Activated gamma-delta T cell treated with Interleukin-2 at 50 U/mL for 16 hours (primary cell): ENCODE data around the gene RECK.
"Not testable (repeated sequence)": the region's sequence is repeated elsewhere in the genome, so short reads cannot be mapped to it uniquely, and the experiment has no call there.

Experiments used
- DNase-seq: peaks from one replicate; pipeline ENCODE4 v3.0.0-alpha.2; 2020

Gene RECK

DNA sequence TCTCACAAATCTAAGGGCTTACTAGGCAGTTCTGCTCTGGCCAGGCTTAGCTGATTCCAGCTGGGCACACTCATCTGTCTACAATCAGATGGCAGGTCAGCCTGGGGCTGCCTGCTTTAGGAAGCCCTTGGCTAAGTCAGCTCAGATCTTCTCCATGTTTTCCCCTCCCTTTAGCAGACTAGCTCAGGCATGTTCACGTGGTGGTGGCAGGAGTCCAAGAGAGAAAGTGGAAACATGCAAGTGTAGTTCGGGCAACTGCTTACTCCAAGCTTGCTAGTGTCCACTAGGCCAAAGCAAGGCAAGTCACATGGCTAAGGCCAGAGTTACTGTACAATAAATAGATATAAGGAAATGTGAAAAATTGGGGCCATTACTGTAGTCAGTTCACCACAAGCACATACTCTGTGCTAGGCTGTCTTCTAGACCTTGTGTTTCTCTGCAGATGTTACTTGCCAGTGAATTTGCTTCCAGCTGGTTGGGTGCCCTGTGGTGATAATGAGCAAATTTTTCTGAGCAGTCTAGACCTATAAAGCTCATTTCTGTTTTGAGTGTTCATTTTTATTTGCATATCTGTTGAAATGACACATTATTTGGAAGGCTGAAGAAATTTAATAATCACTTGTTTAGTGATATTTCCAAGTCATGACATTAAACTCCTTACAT, 38.3 kb downstream of the RECK start:
- no peak for DNase-seq

DNA sequence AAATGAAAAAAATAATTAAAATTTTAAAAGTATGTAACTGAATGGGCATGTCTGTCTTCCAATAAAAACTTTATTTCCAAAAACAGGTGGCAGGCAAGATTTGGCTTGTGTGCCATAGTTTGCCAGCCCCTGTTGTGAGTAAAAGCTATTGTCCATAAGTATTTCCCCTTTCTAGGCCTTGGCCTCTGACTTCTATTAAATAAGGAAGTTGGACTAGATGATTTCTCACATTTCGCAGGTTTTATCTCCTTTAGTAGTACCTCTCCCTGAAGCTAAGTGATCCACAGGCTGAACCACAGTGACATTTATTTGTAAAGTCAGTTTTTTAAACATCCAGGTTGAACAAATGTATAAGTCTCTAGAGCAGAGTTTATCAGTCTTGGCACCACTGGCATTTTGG, 41.3 kb downstream of the RECK start:
- DNase-seq: no peak

DNA sequence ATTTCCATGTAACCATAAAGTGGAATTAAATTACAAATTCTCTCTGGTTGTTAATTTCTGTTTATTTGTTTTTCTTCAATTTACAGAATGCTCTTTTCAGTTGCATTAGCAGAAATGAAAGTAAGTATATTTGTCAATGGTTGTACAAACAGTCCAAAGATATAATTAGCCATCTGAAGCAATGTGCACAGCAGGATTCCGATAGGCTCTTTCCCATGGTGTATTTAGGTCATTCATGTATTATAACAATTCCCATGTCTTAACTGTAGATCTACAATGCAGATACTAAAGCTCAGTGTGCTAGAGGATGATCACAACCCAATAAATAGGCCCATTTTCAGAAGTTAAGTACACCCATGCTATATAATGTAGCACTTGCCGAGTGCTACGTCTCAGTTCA, 43.8 kb downstream of the RECK start:
- DNase-seq: no peak

DNA sequence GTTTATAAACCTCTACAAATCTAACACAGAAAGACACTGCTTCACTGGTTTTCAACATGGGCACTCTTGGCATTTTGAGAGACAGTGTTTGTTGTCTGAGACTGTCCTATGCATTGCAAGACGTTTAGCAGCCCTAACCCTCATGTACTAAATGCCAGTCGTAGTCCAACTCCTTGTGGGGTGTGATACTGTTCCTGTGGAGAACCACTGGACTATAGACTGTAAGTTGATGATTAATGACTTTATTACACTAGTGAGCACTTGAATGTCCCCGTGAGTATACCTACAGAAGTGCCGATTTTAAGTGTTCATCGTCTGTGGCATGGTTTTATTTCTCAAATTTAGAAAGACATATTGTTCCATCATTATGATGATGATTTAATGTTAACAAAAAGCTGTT, 46.2 kb downstream of the RECK start:
- DNase-seq: no peak

DNA sequence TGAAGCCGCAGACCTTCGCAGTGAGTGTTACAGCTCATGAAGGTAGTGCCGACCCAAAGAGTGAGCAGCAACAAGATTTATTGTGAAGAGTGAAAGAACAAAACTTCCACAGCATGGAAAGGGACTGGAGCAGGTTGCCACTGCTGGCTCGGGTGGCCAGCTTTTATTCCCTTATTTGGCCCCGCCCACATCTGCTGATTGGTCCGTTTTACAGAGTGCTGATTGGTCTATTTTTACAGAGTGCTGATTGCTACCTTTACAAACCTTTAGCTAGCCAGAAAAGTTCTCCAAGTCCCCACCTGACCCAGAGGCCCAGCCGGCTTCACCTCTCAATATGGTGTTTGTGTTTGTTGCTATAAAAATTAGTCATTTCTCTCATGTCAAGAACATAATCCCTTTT, 49.7 kb downstream of the RECK start:
- no peak for DNase-seq

DNA sequence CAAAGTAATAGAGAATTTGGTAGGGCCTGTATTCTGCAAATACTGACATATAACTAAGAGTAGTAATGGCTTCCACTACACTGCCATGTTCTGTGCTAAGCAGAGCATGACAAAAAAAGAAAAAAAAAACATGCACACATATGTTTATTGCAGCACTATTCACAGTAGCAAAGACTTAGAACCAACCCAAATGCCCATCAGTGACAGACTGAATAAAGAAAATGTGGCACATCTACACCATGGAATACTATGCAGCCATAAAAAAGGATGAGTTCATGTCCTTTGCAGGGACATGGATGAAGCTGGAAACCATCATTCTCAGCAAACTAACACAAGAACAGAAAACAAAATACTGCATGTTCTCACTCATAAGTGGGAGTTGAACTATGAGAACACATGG, 50.3 kb downstream of the RECK start:
- DNase-seq: not testable (repeated sequence)

DNA sequence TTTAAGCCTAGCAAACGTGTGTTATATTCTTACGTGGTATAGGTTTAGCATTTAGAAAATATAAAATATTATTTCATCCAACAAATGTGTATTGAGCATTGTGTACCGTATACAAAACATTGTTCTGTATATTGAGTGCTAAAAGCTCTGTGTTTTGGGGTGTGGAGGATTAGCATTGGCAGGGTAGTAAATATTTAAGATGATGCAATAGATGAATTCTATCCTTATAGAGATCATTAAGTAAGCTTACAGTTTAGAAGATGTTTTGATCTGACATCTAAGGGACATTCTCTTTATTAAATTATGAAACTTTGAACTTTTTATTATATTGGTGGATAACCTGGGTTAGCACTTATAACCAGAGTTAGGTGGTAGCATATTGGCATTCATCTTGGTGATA, 51.3 kb downstream of the RECK start:
- DNase-seq: no peak

DNA sequence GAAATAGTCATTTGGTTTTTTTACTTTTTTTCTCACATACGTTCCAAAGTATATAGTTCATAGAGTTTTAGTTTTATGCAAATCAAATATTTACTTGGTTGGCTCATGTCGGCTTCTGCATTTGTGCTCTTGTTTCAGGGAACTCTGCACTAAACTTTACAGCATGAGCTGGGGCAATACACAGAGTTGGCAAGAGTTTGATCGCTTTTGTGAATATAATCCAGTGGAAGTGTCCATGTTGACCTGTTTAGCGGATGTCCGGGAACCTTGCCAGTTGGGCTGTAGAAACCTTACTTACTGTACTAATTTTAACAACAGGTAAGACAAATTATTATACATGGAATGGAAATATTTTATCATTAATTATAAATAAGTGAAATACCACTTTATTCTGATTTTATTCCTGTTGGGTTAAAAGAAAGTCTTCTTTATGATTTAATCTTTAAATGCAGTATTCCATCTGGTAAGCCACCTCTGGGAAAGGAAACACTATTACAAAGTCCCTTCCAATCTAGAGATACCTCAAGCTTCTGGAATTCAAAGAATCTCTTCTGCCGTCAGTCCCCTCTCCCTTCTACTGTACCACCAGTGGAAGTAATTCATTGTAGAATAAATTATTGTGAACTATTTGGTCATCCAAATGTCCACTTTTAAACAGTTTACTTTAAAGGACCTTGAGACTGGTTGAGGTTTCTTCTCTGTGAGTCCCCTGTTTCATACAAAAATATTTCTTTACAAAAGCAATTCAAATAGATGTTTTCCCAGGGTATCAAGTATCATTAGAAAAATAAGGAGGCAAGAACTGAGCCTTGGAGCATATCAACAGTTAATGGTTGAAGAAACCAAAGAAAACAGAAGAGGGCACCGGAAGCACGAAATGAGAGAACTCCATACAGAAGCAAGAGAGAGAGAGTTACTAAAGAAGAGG, 54.6 kb downstream of the RECK start:
- no peak for DNase-seq

DNA sequence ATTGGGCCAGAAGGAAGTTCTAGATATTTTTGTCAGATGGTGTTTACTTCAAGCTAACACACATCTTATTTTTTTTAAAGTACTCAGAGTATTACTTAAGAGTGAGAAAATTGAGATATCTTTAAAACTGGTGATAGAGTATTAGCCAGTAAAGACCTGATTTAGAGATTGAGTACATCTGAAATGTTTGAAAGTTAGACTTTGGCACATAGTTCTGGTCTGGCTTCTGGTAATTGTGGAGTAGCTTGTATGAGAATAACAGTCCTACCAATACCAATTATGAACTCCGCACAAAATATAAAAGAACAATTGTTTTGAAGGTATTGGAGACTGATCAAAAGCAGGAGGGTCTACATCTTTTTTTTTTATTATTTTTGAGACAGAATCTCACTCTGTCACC, 55.3 kb downstream of the RECK start:
- no peak for DNase-seq

DNA sequence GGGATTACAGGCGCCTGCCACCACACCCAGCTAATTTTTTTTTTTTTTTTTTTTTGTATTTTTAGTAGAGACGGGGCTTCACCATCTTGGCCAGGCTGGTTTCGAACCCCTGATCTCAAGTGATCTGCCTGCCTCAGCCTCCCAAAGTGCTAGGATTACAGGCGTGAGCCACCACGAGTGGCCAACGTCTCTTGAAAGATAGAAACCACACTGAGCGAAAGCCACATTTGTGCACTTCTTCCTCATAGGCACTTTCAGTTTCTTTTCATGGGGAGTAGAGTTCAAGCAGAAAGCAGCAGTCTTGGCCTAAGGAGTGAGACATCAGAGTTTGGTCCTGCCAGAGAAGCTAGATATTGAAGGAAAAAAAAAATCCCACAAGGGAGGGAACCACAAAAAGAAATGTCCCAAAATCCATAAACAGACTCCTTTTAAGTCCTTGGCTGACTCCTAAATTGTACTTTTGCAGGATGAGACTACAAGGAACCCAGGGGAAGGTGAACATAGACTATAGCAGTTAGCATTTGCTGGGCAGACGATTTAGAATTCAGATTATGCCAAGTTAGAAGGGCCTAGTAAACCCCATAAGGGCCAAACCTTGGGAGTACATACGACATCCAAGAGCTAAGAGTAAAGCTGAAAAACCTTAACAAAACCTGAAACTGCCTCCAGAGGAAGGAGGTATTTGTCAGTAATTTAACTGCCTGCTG, 55.9 kb downstream of the RECK start:
- DNase-seq: no peak

DNA sequence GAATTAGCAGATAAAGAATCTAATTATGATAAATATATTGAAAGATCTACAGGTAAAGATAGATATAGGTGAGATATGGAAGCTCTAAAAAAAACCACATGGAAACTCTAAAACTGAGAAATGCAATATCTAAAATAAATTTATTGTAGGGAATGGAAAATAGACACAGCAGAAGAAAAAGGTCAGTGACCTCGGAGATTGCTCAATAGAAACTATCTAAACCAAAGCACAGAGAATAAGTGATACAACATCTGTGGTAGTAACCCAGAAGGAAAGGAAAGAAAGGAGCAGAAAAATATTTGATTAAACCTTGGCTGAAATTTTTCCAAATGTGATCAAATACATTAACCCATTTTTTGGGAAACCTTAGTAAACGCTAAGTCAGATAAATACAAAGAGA, 56.7 kb downstream of the RECK start:
- DNase-seq: no peak

DNA sequence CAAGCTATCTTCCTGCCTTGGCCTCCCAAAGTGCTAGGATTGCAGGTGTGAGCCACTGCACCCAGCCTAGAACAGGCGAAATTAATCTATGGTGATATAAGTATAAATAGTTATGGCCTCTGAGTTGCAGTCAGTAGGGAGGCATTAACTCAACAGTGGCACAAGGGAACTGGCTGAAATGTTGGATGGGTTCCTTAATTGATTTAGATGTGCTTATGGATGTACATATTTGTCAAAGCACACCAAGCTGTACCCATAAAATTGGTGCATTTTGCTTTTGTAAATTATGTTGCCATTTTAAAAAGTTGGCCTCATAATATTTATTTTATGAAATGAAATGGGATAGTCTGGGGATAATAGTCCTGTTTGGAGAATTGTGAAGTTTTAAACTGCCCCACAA, 63.0 kb downstream of the RECK start:
- DNase-seq: no peak

DNA sequence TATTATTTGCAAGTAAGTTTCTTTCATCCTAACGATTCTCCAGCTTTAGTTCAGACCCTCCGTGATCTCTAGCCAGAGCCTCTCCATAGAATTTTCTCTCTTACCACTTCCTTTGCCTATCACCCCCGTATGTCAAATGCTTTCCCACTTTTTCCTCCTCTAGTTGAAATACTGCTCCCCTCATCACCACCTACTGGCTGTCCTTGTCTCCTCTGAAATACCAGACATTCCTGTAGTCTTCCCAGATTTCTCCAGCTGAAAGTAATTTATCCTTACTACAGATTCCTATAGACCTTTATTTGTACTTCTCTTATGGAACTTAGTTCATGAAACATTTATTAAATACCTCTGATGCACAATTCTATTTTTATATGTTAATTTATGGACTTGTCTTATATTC, 63.8 kb downstream of the RECK start:
- DNase-seq: no peak

DNA sequence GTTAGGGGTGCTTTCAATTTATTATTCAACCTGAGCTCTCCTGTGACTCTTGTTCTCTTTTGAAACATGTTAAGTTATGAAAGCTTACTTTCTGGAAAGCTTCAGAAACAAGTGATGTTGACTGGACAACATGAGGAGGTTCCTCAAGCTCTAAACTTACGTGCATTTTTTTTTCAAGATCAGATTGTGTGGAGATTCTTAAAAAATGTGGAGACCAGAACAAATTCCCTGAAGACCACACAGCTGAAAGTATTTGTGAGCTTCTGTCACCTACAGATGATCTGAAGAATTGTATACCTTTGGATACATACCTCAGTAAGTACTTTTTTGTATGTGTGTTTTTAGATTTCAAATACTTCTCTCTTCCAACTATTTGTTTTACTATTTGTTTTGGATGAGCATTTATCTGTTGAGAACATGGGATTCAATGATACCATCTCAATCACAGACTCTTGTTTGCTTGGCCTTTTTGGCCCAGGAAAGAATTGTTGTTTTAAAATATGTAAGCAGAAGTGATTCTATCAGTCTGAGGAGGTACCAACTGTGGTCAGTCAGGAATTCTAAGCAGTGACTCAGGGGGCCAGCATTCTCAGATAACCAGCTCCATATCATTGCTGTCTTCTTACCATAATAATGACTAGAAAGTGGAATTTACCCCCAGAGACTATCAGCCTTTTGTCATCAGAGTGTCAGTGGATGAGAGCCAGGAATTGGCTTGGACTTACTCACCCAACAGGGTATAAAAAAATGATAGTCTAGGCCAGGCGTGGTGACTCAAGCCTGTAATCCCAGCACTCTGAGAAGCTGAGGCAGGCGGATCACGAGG, 65.4 kb downstream of the RECK start:
- no peak for DNase-seq

DNA sequence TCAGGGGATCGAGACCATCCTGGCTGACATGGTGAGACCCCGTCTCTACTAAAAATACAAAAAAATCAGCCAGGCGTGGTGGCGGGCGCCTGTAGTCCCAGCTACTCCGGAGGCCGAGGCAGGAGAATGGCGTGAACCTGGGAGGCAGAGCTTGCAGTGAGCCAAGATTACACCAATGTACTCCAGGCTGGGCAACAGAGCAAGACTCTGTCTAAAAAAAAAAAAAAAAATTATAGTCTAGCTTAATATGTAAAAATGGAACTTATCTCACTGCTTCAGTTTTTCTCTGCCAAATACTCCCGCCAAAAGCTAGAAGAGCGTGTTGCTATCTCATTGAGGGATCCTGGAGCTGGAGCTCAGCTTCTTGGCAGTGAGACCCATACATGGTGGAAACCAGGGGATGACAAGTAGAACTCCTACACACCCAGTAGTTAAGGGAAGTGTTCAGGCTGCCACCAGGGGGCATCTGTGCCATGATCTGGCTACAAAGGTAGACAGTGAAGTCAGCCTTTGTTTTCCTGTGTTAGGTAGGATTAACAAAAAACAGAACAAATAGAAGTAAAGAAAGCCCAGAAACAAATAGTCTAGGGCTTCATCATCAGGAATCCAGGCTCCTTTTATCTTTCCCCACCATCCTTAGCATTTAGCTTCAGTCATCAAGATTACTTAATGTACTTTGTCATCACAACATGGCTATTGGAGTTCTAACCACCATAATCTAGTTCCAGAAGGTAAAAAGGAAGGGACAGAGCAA, 66.2 kb downstream of the RECK start:
- peak; percentile 90 for DNase-seq

DNA sequence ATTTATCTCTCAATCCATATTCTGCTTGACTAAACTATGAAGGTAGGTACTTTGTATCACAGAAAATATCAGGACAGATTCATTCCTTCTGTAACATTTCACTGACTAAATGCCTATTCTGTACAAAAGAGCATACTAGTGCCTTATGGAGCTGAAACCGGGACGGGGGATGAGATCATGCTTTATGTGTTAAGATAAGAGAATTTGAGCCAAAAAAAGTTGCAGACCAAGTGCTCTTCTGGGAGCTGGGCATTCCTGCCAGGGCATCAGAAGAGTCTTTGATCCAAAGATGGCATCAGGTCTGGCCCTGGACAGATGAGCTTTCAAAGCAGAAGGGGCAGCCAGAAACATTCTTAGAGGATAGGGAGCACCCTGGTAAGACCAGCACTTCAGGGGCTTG, 72.4 kb downstream of the RECK start:
- no peak for DNase-seq

DNA sequence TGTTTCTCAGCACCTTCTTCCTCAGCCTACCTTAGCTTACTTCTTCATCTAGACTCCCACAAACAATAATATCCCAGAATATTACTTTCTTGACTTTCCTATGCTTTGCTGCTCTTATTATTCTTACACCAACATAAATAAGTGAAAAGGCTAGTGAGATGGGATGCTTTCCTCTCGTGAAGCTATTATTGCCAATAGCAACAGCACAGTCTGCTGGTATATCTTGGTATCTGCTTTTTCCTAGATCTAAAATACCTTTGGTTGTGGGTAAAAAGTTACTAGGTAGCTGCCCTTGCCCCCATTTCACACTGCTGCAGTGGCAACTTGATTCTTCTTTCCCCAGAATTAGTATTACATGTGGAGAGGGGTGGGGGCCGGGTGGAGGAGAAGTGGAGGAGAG, 73.7 kb downstream of the RECK start:
- no peak for DNase-seq

DNA sequence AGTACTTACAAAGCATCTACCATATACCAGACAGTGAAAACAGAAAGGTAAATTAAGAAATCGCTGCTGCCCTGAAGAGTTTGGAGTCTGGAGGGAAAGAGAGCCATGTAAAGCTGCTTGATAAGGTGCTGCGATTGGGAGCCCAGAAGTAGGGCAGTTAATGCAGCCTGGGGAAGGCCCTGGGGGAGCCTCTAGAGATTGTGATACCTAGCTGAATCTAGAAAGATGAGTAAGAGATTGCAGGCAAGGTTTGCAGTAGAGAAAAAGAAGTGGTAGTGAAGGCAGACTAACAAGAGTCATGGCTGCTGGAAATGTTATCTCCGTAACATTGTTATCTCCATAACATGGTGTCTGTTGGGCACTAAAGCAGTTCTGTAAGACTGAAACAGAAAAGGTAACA, 75.8 kb downstream of the RECK start:
- DNase-seq: no peak

DNA sequence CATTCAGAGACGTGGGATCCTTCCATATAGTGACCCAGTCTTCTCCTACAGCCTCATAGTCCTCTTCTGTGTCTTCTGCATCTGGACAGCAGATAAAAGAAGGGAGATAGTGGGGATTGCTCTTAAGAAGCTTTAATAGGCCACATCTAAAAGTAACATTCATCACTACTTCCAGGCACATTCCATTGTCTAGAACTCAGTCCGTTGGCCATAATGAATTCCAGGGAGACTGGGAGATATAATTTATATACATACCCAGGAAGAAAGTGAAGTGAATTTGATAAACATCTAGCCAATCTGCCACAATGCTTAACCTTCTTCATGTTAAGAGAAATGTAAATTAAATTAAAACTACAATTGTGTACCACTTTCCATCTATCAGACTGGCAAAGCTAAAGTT, 77.3 kb downstream of the RECK start:
- DNase-seq: no peak

DNA sequence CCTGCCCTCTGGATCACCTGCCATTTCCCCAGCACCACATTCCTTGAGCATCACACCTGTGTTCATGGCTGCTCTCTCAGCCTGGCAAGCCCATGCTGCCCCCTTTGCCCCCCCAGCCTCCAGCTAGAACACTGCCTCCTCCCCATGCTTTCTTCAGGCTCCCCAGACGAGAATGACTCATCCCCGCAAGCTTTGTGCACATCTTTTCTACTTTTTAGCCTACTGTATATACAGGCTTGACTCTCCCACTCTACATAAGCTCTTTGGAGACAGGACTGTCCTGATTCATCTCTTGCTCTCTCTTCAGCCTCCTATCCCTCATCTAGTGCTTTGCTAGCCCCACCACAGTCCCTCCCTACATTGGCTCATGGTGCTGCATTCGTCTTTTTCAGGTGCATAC, 79.9 kb downstream of the RECK start:
- DNase-seq: no peak

DNA sequence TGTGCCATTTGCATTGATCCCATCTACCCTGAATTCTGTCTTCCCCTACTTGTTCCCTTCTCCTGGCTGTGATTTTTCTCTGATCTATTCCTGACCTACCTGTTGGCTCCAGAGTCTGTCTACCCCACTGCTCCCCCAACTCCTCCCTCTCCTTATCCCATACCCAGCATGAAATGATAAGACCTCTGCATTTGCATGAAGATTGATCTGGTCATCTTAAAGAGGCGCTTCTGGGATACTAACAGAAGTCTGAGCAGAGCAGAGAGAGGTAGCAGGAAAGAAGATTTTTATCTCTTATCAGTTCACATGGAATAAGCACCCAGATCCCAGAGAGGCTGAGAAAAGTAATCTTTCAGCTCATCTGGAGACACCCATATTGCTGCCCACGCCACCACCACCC, 81.5 kb downstream of the RECK start:
- no peak for DNase-seq

DNA sequence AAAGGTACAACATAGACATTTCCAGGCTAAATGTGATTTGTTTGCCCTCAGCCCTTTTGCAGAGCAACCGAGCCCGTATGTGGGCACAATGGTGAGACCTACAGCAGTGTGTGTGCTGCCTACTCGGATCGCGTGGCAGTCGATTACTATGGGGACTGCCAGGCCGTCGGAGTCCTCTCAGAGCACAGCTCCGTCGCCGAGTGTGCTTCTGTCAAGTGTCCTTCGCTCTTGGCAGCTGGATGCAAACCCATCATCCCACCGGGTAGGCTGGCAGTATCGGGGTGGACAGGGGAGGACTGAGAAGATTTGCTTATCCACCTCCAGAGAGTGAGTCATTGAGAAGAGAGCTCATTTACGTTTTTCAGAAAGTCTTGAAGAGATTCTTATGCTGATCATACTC, 82.0 kb downstream of the RECK start:
- no peak for DNase-seq
